Stimulated activated naive CD8-positive, alpha-beta T cell treated with anti-CD3 and anti-CD28 coated beads, Interleukin-15, Interleukin-2, amounts not matched to agents 100 U/mL and 50 U/mL, for 24 hours (primary cell): ENCODE results near the gene ARPC4.

ENCODE experiments used
- ATAC-seq: fragments of 150-1000 bp; cut with Tn5 transposase; one replicate; pipeline ENCODE4 v1.10.0; 2021
- DNase-seq: peaks from one replicate; pipeline ENCODE4 v3.0.0; 2021

ARPC4 gene

GRCh38 chr3:9792405-9793160 lies at the start of gene ARPC4, which contains the start of gene TADA3:
Gene ARPC4 (plus strand): TSS chr3:9793082. CDS start chr3:9793122, 40 bp downstream.
Gene TADA3 (minus strand): TSS chr3:9792473. CDS start chr3:9791466, 1,007 bp downstream.
- peak; percentile 93 for DNase-seq

GRCh38 chr3:9743548-9743947 lies 49.3 kb upstream of the ARPC4 start:
- no peak for ATAC-seq

More at GRCh38 chr3:9792405-9793160, at the start of gene ARPC4, which contains the start of gene TADA3:
- peak; percentile 87 for ATAC-seq

GRCh38 chr3:9744162-9744561 lies 48.7 kb upstream of the ARPC4 start:
- DNase-seq, result no peak
- ATAC-seq, result no peak

More at GRCh38 chr3:9743548-9743947, 49.3 kb upstream of the ARPC4 start:
- no peak for DNase-seq

- ATAC-seq, result no peak
- DNase-seq, result no peak
These were observed 47.4 kb upstream of the ARPC4 start for GRCh38 chr3:9745521-9745920.

- DNase-seq (peak; percentile 36), ATAC-seq (no peak)
These were observed 46.6 kb upstream of the ARPC4 start for GRCh38 chr3:9746330-9746729.

GRCh38 chr3:9747267-9747666 lies 45.6 kb upstream of the ARPC4 start:
- ATAC-seq (no peak), DNase-seq (no peak)

GRCh38 chr3:9748031-9748430 lies 44.9 kb upstream of the ARPC4 start:
- ATAC-seq (no peak), DNase-seq (no peak)

- no peak for ATAC-seq
- no peak for DNase-seq
These were observed 43.6 kb upstream of the ARPC4 start for GRCh38 chr3:9749296-9749644.

GRCh38 chr3:9749645-9750555 lies 43.0 kb upstream of the ARPC4 start, which contains the start of gene OGG1:
Gene OGG1 (plus strand): TSS chr3:9749952. CDS start chr3:9750287, 335 bp downstream.
- ATAC-seq (peak; percentile 96), DNase-seq (peak; percentile 96)

- DNase-seq (no peak), ATAC-seq (no peak)
These were observed 42.1 kb upstream of the ARPC4 start for GRCh38 chr3:9750556-9751411.

- DNase-seq, result no peak
These were observed 38.2 kb upstream of the ARPC4 start for GRCh38 chr3:9754678-9755077.

GRCh38 chr3:9757427-9757826 lies 35.5 kb upstream of the ARPC4 start:
- DNase-seq, result no peak
- no peak for ATAC-seq

More at GRCh38 chr3:9754678-9755077, 38.2 kb upstream of the ARPC4 start:
- ATAC-seq, result no peak

- DNase-seq (no peak), ATAC-seq (no peak)
These were observed 31.9 kb upstream of the ARPC4 start for GRCh38 chr3:9760779-9761505.

GRCh38 chr3:9761919-9762318 lies 31.0 kb upstream of the ARPC4 start:
- ATAC-seq (no peak), DNase-seq (no peak)

GRCh38 chr3:9762871-9763270 lies 30.0 kb upstream of the ARPC4 start:
- DNase-seq (no peak), ATAC-seq (no peak)

GRCh38 chr3:9765865-9766264 lies 27.0 kb upstream of the ARPC4 start:
- no peak for DNase-seq
- ATAC-seq, result no peak

GRCh38 chr3:9767418-9767817 lies 25.5 kb upstream of the ARPC4 start:
- DNase-seq (no peak), ATAC-seq (no peak)

- DNase-seq (no peak), ATAC-seq (no peak)
These were observed 24.6 kb upstream of the ARPC4 start for GRCh38 chr3:9768141-9768775.

GRCh38 chr3:9769012-9769411 lies 23.9 kb upstream of the ARPC4 start:
- ATAC-seq (no peak), DNase-seq (no peak)

GRCh38 chr3:9769426-9770275 lies 23.2 kb upstream of the ARPC4 start, which contains the start of gene CAMK1:
Gene CAMK1 (minus strand): TSS chr3:9769947. CDS start chr3:9767749, 2,198 bp downstream.
- peak; percentile 81 for DNase-seq

More at GRCh38 chr3:9769426-9770275, 23.2 kb upstream of the ARPC4 start, which contains the start of gene CAMK1:
- peak; percentile 95 for ATAC-seq
